Neural cell (in vitro differentiated cells): Measurements from ENCODE around the gene DUXB.
A peak's percentile ranks its signal among the peaks of the same experiment; 100 is the strongest.

Source experiments
- CTCF ChIP-seq: fragments of 450-650 bp; IDR thresholded peaks from 2 replicates; pipeline ENCODE4 v1.5.1; 2014; ENCODE audit warnings: antibody characterized with exemption, mild to moderate bottlenecking, moderate library complexity; ENCODE audit not compliant: poor library complexity, severe bottlenecking
- EZH2 ChIP-seq: fragments of 200-600, 300-800 bp; shearing (Covaris generic), sonication (generic); IDR thresholded peaks from 2 replicates; pipeline ENCODE4 v1.6.1; 2014; ENCODE audit warnings: antibody characterized with exemption, low read length, borderline replicate concordance, mild to moderate bottlenecking; ENCODE audit not compliant: insufficient read depth, poor library complexity, severe bottlenecking
- REST ChIP-seq: IDR thresholded peaks from 2 replicates; pipeline ENCODE4 v1.6.1; 2012; ENCODE audit warnings: borderline replicate concordance

- no peak for TF ChIP-seq CTCF
- TF ChIP-seq REST: peak; percentile 96
- TF ChIP-seq EZH2: no peak
Observed at GRCh38 chr16:75647492-75648264, 53.6 kb downstream of the DUXB start, which contains the start of the genes KARS1 and TERF2IP.
